IPS-20b (cell line): ENCODE results near the gene RPL28.
"Not testable (repeated sequence)": the region's sequence is repeated elsewhere in the genome, so short reads cannot be mapped to it uniquely, and the experiment has no call there.

Experiments used
- H3K27ac ChIP-seq: one replicate; pipeline ENCODE4 v1.5.1; 2013; ENCODE audit warnings: low read length
- H3K27me3 ChIP-seq: 2 replicates; pipeline ENCODE4 v1.6.1; 2013; ENCODE audit warnings: mild to moderate bottlenecking, low read length, inconsistent platforms; ENCODE audit not compliant: insufficient read depth
- H3K36me3 ChIP-seq: 2 replicates; pipeline ENCODE4 v1.6.1; 2013; ENCODE audit warnings: low read depth, mild to moderate bottlenecking, inconsistent platforms, low read length, moderate library complexity; ENCODE audit not compliant: insufficient read depth
- H3K4me1 ChIP-seq: 2 replicates; pipeline ENCODE4 v1.6.1; 2013; ENCODE audit warnings: mild to moderate bottlenecking, control low read depth, inconsistent platforms, low read length, moderate library complexity; ENCODE audit not compliant: insufficient read depth
- H3K4me3 ChIP-seq: 2 replicates; pipeline ENCODE4 v1.5.1; 2013; ENCODE audit warnings: mild to moderate bottlenecking, low read length, inconsistent platforms
- H3K9ac ChIP-seq: 2 replicates; pipeline ENCODE4 v1.6.1; 2013; ENCODE audit warnings: low read depth, mild to moderate bottlenecking, inconsistent platforms, low read length, moderate library complexity
- H3K9me3 ChIP-seq: 2 replicates; pipeline ENCODE4 v1.6.1; 2013; ENCODE audit warnings: mild to moderate bottlenecking, low read depth, low read length, inconsistent platforms; ENCODE audit not compliant: insufficient read depth

The RPL28 gene

DNA sequence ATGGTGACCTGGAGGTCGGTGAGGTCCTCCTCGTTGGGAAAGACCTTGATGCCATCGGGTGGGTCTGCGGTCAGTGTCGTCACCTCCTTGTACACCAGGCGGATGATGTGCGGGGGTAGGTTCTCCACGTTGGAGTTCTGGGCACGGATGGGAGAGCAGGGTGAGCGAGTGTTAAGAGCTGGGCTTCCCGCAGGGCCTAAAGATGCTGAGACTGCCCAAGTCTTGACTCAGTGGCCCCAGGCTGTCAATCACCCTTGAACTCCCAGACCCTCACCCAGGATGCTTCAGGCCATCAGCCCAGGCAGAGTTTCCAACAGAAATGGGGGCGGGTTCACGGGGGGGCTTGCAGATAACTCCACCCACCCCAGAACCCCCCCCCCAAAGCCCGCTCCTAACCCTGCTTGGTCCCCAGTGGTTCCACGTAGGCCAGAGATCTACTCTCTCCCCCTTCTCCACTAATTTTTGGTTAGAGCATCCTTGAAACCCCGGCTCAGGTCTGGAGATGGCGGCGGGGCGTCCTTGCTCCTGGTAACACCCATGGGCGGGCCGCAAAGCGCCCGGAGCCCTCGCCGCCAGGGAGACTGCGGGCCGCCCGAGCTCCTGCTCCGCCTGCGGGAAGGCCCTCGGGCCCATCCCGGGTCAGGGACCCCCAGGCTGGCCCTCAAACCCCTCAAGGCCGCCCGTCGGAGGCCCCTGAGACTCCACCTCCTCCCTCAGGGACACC lies 21.3 kb downstream of the RPL28 start:
- Histone ChIP-seq H3K9ac (peak overlapping the region; percentile 96), H3K27ac (peak overlapping the region; percentile 62), H3K36me3 (peaks cover 47% of the 10 kb centered on the region), H3K4me1 (peaks cover 9% of the 10 kb centered on the region), H3K27me3 (0 out of 2 replicates have a peak, but pooled peaks cover 19% of the 10 kb centered on the region), H3K9me3 (no peaks in the 10 kb centered on the region; the same call in 1 of the 2 replicates), H3K4me3 (peak overlapping the region; percentile 87)

DNA sequence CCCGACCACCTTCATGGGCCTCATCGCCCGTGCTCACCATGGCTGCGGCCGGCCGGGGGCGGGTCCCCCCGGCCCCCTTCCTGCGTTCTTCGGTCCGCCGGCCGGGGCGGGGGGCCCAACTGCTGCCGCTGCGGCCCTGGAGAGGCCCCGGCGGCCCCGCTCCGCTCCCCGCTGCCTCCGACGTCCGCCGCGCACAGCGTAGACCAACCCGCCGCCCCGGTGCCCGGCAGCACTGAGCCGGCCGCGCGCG lies 21.7 kb downstream of the RPL28 start, which contains the start of gene UBE2S:
Gene UBE2S, minus strand, starts transcription at position 239 of the 250 bp plus-strand sequence. Its CDS starts 199 bp downstream, at position 40.
- Histone ChIP-seq H3K36me3 (peaks cover 42% of the 10 kb centered on the region), H3K27ac (peak within 1 kb of the TSS; percentile 97), H3K27me3 (0 out of 2 replicates have a peak, but pooled peaks cover 19% of the 10 kb centered on the region), H3K9ac (peak within 1 kb of the TSS; percentile 96), H3K4me3 (peak within 1 kb of the TSS; percentile 87)
- H3K9me3 ChIP-seq, H3K4me1 ChIP-seq: not testable (repeated sequence)

DNA sequence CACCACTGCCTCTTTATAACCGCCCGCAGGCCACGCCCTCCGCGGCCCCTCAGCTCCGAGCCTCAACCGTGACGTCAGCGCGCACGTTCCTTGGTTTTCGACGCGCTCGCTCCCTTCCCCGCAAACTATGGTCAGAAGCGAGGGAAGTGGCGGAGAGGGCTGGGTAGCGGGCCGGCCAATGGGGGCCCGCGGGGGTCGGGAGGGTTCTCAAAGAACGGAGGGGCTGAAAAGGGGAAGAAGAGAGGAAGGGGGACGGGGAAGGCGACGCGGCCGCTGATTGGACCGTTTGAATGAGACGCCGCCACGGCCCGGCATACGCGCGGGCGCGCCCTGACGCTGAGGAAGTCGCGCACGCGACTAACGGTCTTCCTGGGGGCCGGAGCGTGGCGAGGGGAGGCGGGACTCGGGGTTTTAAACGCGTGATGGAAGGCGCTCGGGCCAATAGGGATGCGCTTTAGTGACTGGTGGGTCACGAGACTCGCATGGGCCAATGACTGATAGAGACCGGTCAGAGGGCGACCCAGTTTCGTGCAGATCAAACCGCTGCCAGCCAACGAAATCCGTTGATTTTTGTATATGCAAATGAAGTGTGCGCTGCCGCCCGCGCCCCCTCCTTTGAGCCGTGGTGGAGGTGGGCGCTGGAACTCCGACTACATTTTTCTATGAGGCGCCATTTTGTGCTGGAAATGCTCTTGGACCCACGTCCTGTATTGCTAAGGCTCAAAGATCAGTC lies 22.2 kb downstream of the RPL28 start:
- peaks cover 9% of the 10 kb centered on the region for H3K4me1 ChIP-seq
- H3K27ac ChIP-seq = peak overlapping the region; percentile 97
- H3K9me3 ChIP-seq = no peaks in the 10 kb centered on the region; the same call in 1 of the 2 replicates
- H3K4me3 ChIP-seq = peak overlapping the region; percentile 87
- peak overlapping the region; percentile 96; the same call in 1 of the 2 replicates for H3K9ac ChIP-seq
- H3K27me3 ChIP-seq = 0 out of 2 replicates have a peak, but pooled peaks cover 19% of the 10 kb centered on the region
- peaks cover 37% of the 10 kb centered on the region for H3K36me3 ChIP-seq

DNA sequence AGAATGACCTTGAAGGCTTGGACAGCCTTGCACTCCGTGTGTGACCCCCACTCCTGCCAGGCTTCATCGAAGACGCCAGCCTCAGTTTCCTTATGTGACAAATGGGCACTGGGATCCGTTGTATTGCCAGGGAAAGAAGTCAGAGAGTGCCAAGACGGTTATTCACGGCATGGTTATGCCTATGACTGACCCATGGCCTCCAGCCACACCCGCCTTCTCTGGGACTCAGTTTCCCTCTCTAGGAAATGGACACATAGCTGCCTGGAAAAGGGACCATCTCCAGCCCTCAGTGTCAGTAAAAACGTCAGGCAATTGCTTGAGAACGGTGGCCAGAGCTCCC lies 22.8 kb downstream of the RPL28 start:
- H3K4me3 ChIP-seq = peak overlapping the region; percentile 59
- peak overlapping the region; percentile 82; the same call in 1 of the 2 replicates for H3K9ac ChIP-seq
- peaks cover 9% of the 10 kb centered on the region for H3K4me1 ChIP-seq
- no peaks in the 10 kb centered on the region; the same call in 1 of the 2 replicates for H3K9me3 ChIP-seq
- H3K27ac ChIP-seq = peak overlapping the region; percentile 97
- peaks cover 32% of the 10 kb centered on the region for H3K36me3 ChIP-seq
- H3K27me3 ChIP-seq = 0 out of 2 replicates have a peak, but pooled peaks cover 19% of the 10 kb centered on the region

DNA sequence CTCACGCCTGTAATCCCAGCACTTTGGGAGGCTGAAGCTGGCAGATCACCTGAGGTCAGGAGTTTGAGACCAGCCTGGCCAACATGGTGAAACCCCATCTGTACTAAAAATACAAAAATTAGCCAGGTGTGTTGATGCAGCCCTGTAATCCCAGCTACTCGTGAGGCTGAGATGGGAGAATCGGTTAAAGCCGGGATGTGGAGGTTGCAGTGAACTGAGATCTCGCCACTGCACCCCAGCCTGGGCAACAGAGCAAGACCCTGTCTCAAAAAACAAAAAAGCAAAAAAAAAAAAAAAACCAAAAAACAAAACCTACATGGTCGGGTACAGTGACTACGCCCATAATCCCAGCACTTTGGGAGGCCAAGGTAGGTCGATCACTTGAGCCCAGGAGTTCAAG lies 23.4 kb downstream of the RPL28 start:
- H3K36me3 ChIP-seq = peaks cover 26% of the 10 kb centered on the region
- H3K4me3 ChIP-seq, H3K9me3 ChIP-seq, H3K4me1 ChIP-seq, H3K9ac ChIP-seq, H3K27ac ChIP-seq: not testable (repeated sequence)
- 0 out of 2 replicates have a peak, but pooled peaks cover 19% of the 10 kb centered on the region for H3K27me3 ChIP-seq

DNA sequence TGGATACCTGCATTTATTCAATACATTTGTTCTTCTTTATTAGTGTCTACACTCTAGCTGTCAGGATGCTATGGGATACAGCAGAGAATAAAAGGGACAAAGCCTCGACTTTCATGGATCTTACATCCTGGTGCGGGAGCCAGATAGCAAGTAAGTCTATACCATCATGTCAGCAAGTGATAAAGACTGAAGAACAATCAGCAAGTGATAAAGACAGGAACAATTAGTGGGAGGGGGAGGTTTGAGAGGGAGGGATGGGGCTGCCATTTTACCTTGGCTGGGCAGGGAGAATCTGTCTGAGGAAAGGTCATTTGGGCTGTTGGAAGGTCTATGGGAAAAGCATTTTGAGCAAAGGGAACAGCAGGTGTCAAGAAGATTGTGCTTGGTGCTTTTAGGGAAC lies 24.4 kb downstream of the RPL28 start:
- 0 out of 2 replicates have a peak, but pooled peaks cover 19% of the 10 kb centered on the region for H3K27me3 ChIP-seq
- no peaks in the 10 kb centered on the region; the same call in 1 of the 2 replicates for H3K9me3 ChIP-seq
- peaks cover 18% of the 10 kb centered on the region for H3K36me3 ChIP-seq
- peaks cover 9% of the 10 kb centered on the region for H3K4me1 ChIP-seq
- H3K9ac ChIP-seq = no peak overlapping the region
- H3K27ac ChIP-seq = no peak overlapping the region
- no peak overlapping the region for H3K4me3 ChIP-seq

DNA sequence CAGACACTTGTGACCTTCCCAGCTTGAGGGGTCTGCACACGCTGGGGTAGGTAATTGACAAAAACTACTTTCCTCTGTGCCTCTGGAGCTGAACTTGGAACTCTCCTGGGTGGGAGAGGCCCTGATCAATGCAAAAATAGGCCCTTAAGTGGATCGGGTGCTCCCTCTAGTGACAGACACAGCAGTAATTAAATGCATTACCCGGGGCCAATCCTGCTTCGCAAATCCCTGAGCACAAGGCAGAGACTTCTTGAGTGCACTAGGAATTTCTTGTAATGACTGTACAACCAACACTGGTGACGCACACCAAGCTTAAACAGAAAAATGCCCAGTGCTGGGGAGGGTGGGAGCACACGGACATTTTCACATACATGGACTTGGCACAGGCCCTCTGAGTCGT lies 32.5 kb downstream of the RPL28 start:
- no peak overlapping the region for H3K9ac ChIP-seq

DNA sequence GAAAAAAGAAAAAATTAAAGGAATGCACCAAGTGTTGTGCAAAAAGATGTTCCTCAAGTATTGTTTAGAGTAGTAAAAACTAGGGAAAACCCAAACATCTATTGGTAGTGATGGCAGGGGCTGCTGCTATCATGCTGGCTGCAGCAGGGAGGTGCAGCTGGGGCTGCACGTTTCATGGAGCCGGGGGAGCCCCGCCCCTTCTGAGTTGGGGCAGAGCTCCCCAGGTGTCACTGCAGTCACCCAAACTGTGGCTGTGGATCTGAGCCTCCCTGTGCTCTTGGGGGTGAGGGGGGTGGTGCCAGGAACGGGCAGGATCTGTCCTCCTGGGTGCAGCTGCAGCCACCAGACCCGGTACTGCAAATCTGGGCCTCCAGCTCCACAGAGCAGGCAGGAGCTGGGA lies 33.4 kb downstream of the RPL28 start:
- no peak overlapping the region for H3K4me3 ChIP-seq
- no peaks in the 10 kb centered on the region for H3K4me1 ChIP-seq
- H3K9ac ChIP-seq = no peak overlapping the region
- H3K9me3 ChIP-seq = no peaks in the 10 kb centered on the region
- peaks cover 5% of the 10 kb centered on the region for H3K27me3 ChIP-seq
- no peak overlapping the region for H3K27ac ChIP-seq
- H3K36me3 ChIP-seq = no peaks in the 10 kb centered on the region

More for the DNA sequence above, 32.5 kb downstream of the RPL28 start:
- peaks cover 5% of the 10 kb centered on the region for H3K27me3 ChIP-seq
- H3K4me1 ChIP-seq = no peaks in the 10 kb centered on the region
- H3K36me3 ChIP-seq = no peaks in the 10 kb centered on the region
- no peak overlapping the region for H3K27ac ChIP-seq
- H3K9me3 ChIP-seq = no peaks in the 10 kb centered on the region
- no peak overlapping the region for H3K4me3 ChIP-seq

DNA sequence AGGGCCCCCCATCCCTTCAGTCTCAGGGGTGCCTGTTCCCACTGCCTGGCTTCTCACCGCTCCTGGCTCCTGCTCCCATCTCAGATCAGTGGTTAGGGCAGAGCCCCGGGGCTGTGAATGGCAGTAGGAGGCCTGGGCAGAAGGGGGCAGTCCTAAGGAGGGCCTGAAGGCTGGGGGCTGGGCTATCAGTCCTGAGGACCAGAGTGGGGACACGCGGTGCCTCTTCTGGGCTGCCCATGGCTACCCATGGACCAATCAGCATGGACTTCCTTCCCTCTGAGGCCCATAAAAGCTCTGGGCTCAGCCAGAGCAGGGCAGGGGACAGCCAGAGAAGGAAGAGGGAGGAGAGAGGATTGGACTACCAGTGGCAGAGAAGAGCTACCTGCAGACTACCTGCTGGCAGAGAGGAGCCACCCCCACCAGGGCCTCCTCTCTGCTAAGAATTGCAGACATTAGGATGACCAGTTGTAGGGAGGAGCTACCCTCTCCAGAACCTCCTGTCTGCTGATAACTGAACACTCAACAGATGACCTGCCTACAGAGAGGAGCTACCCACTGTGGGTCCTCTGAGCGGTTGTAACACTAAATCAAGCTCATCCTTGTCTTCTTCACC lies 34.0 kb downstream of the RPL28 start:
- no peaks in the 10 kb centered on the region for H3K4me1 ChIP-seq
- peaks cover 5% of the 10 kb centered on the region for H3K27me3 ChIP-seq
- no peaks in the 10 kb centered on the region for H3K9me3 ChIP-seq
- no peak overlapping the region for H3K9ac ChIP-seq
- no peak overlapping the region for H3K4me3 ChIP-seq
- H3K27ac ChIP-seq = no peak overlapping the region
- H3K36me3 ChIP-seq = no peaks in the 10 kb centered on the region

DNA sequence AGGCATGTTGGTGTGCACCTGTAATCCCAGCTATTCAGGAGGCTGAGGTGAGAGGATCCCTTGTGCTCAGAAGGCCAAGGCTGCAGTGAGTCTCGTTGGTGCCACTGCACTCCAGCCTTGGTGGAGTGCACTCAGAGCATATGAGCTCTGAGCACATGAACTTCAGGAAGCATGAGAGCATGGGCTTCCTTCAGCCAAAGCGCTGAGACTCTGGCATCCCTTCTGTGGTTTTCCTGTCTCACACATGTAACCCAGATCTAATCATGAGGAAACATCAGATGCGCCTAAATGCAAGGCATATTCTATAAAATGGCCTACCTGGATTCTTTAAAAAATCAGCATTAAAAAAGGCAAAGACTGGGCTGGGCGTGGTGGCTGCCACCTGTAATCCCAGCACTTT lies 35.5 kb downstream of the RPL28 start:
- not testable (repeated sequence) for H3K4me1 ChIP-seq, H3K9ac ChIP-seq, H3K4me3 ChIP-seq, H3K9me3 ChIP-seq, H3K27me3 ChIP-seq, H3K27ac ChIP-seq, H3K36me3 ChIP-seq

DNA sequence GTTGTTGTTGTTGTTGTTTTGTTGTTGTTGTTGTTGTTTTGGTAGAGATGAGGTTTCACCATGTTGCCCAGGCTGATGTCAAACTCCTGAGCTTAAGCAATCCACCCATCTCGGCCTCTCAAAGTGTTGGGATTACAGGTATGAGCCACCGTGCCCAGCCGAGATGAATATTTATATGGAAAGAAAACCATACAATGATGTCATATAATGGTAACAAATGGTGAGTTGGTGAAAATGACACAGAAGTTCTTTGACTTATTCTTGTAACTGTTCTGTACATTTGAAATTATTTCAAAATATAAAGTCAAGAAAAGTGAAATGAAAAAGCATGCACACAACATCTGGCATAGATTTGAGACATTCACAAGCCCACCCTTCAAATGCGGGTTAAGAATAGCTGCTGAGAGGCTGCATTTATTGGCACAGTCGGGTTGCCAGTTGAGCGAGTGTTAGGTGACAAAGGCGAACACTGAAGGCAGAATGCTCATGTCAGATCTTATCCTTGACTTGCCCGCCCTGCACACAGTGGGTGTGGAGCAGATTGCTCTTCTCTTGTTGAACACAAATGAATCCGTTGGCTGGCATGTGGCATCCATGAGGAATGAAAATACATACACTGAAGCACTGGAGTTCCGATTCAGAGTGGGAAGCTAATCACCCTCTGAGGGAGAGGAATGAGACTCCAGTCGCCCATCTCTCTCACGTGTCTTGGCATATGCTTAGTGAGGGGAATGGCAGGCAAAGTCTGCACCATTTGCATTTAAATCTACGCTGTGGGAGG lies 37.7 kb downstream of the RPL28 start:
- Histone ChIP-seq H3K4me1 (no peaks in the 10 kb centered on the region), H3K9me3 (no peaks in the 10 kb centered on the region), H3K4me3 (no peak overlapping the region), H3K9ac (no peak overlapping the region), H3K27ac (no peak overlapping the region), H3K27me3 (peaks cover 3% of the 10 kb centered on the region), H3K36me3 (no peaks in the 10 kb centered on the region)
